C4-2B (cell line): ENCODE results near the gene TAB2.

Experiments used
- CTCF ChIP-seq: fragments of 450-650 bp; conservative IDR thresholded peaks from 2 replicates; pipeline ENCODE4 v1.5.1; 2017; ENCODE audit warnings: mild to moderate bottlenecking
- ZFX ChIP-seq: fragments of 450-650 bp; IDR thresholded peaks from 2 replicates; pipeline ENCODE4 v1.6.1; 2017

DNA sequence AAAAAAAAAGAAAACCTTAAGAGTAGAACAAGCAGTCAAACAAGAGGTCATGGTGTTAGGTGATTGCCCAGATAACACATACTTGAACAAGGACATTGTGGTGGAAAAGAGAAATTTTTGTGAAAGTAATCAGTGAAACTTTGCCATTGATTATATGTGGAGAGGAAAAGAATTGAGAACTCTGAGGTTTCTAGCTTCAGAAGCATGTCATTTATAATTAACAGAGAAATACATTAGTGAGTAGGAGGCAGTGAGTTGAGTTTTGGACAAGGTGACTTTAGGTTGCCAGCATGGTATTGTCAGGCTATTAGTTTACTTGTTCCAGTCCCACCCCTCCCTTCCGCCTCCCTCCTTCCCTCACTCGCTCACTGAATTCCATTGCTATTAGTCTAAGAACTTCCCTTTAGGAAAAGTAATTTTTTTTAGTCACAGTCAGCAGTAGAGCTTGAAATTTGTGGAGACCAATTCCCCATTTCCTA is 17.2 kb downstream of the TAB2 start:
- TF ChIP-seq CTCF (no peak), ZFX (no peak)
